Loucy (cell line): Measurements from ENCODE around the gene ASIP.

Experiments
- H2AFZ ChIP-seq: fragments of 200-600 bp; sonication (generic); 2 replicates; pipeline ENCODE4 v1.6.0; 2016; ENCODE audit warnings: antibody characterized with exemption, mild to moderate bottlenecking, low read length, moderate library complexity
- H3F3A ChIP-seq: fragments of 200-600 bp; 2 replicates; pipeline ENCODE4 v1.6.0; 2016; ENCODE audit warnings: antibody characterized with exemption, low read depth, mild to moderate bottlenecking
- H3K27me3 ChIP-seq: fragments of 200-600 bp; sonication (generic); 2 replicates; pipeline ENCODE4 v1.6.1; 2014; ENCODE audit warnings: low read length, mild to moderate bottlenecking; ENCODE audit not compliant: insufficient read depth, poor library complexity, severe bottlenecking
- H3K36me3 ChIP-seq: fragments of 200-600 bp; sonication (generic); 2 replicates; pipeline ENCODE4 v1.6.1; 2016; ENCODE audit warnings: low read length; ENCODE audit not compliant: insufficient read depth
- H3K4me1 ChIP-seq: fragments of 200-600 bp; sonication (generic); 2 replicates; pipeline ENCODE4 v1.5.1; 2014; ENCODE audit warnings: low read length, mild to moderate bottlenecking; ENCODE audit not compliant: insufficient read depth, poor library complexity, severe bottlenecking
- H3K4me2 ChIP-seq: fragments of 200-600 bp; sonication (generic); 2 replicates; pipeline ENCODE4 v1.6.0; 2014; ENCODE audit warnings: antibody characterized with exemption, low read length, low read depth, mild to moderate bottlenecking; ENCODE audit not compliant: poor library complexity, severe bottlenecking
- H3K4me3 ChIP-seq: fragments of 200-600 bp; sonication (generic); 2 replicates; pipeline ENCODE4 v1.5.1; 2014; ENCODE audit warnings: low read length, mild to moderate bottlenecking, mixed read lengths; ENCODE audit not compliant: poor library complexity, severe bottlenecking
- H3K79me2 ChIP-seq: fragments of 200-600 bp; sonication (generic); 2 replicates; pipeline ENCODE4 v1.6.1; 2014; ENCODE audit warnings: low read length; ENCODE audit not compliant: insufficient read depth
- H3K9ac ChIP-seq: fragments of 200-600 bp; sonication (generic); 2 replicates; pipeline ENCODE4 v1.6.0; 2014; ENCODE audit warnings: mild to moderate bottlenecking, low read depth, low read length, moderate library complexity; ENCODE audit not compliant: poor library complexity, severe bottlenecking
- H3K9me2 ChIP-seq: fragments of 200-600 bp; sonication (generic); replicated peaks from 2 replicates; pipeline ENCODE4 v1.6.1; 2016; ENCODE audit warnings: low read depth, low read length, mixed read lengths
- H3K9me3 ChIP-seq: fragments of 200-600 bp; sonication (generic); 2 replicates; pipeline ENCODE4 v1.6.1; 2014; ENCODE audit warnings: mild to moderate bottlenecking, antibody characterized with exemption, low read length, low read depth; ENCODE audit not compliant: insufficient read depth
- H4K20me1 ChIP-seq: fragments of 200-600 bp; sonication (generic); 2 replicates; pipeline ENCODE4 v1.6.0; 2014; ENCODE audit warnings: antibody characterized with exemption, low read length, mild to moderate bottlenecking; ENCODE audit not compliant: insufficient read depth, poor library complexity, severe bottlenecking
- EZH2phosphoT487 ChIP-seq: fragments of 200-600 bp; IDR thresholded peaks from 2 replicates; pipeline ENCODE4 v1.6.1; 2018; ENCODE audit warnings: antibody characterized with exemption, mild to moderate bottlenecking, moderate library complexity, borderline replicate concordance
- TF ChIP-seq, protein P1 (sequence below): fragments of 200-600 bp; sonication (generic); conservative IDR thresholded peaks from 2 replicates; pipeline ENCODE4 v1.5.1; 2014; ENCODE audit warnings: mild to moderate bottlenecking, antibody characterized with exemption, low read length

Gene ASIP

GRCh38 chr20:34240693-34241615 is at the start of gene ASIP:
ASIP (plus strand) TSS chr20:34241423; CDS start chr20:34260375, 18,952 bp downstream.
- Histone ChIP-seq H2AFZ (no peak within 1 kb of the TSS), H3K79me2 (no peaks in the 10 kb centered on the region), H3K9me3 (peaks cover 4% of the 10 kb centered on the region; the same call in 1 of the 2 replicates), H3K4me1 (no peaks in the 10 kb centered on the region), H3K27me3 (no peaks in the 10 kb centered on the region), H3F3A (no peaks in the 10 kb centered on the region), H3K4me2 (no peak within 1 kb of the TSS), H3K9ac (no peak within 1 kb of the TSS), H3K9me2 (no peaks in the 10 kb centered on the region), H3K4me3 (no peak within 1 kb of the TSS), H4K20me1 (no peaks in the 10 kb centered on the region), H3K36me3 (no peaks in the 10 kb centered on the region)
- TF ChIP-seq EZH2phosphoT487 = no peak
- TF ChIP-seq, protein P1, sequence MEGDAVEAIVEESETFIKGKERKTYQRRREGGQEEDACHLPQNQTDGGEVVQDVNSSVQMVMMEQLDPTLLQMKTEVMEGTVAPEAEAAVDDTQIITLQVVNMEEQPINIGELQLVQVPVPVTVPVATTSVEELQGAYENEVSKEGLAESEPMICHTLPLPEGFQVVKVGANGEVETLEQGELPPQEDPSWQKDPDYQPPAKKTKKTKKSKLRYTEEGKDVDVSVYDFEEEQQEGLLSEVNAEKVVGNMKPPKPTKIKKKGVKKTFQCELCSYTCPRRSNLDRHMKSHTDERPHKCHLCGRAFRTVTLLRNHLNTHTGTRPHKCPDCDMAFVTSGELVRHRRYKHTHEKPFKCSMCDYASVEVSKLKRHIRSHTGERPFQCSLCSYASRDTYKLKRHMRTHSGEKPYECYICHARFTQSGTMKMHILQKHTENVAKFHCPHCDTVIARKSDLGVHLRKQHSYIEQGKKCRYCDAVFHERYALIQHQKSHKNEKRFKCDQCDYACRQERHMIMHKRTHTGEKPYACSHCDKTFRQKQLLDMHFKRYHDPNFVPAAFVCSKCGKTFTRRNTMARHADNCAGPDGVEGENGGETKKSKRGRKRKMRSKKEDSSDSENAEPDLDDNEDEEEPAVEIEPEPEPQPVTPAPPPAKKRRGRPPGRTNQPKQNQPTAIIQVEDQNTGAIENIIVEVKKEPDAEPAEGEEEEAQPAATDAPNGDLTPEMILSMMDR = no peak

GRCh38 chr20:34193051-34193450 is 48.2 kb upstream of the ASIP start:
- no peaks in the 10 kb centered on the region for H3K36me3 ChIP-seq
- H3K4me2 ChIP-seq = no peak overlapping the region
- H2AFZ ChIP-seq = no peak overlapping the region
- no peaks in the 10 kb centered on the region for H3K4me1 ChIP-seq
- no peak overlapping the region for H3K9ac ChIP-seq
- no peaks in the 10 kb centered on the region for H3K27me3 ChIP-seq
- H3K9me3 ChIP-seq = no peaks in the 10 kb centered on the region
- no peaks in the 10 kb centered on the region for H3K79me2 ChIP-seq
- TF ChIP-seq EZH2phosphoT487 = no peak
- TF ChIP-seq, protein P1 = no peak
- no peaks in the 10 kb centered on the region for H3K9me2 ChIP-seq
- H3F3A ChIP-seq = no peaks in the 10 kb centered on the region
- H4K20me1 ChIP-seq = no peaks in the 10 kb centered on the region
- no peak overlapping the region for H3K4me3 ChIP-seq

- H3K27me3 ChIP-seq = no peaks in the 10 kb centered on the region
- H3K4me3 ChIP-seq = no peak overlapping the region
- no peak overlapping the region for H2AFZ ChIP-seq
- H3K4me2 ChIP-seq = no peak overlapping the region
- H3K79me2 ChIP-seq = no peaks in the 10 kb centered on the region
- H3K9ac ChIP-seq = no peak overlapping the region
- no peaks in the 10 kb centered on the region for H3K9me2 ChIP-seq
- no peaks in the 10 kb centered on the region for H3K4me1 ChIP-seq
- H3K36me3 ChIP-seq = no peaks in the 10 kb centered on the region
- no peaks in the 10 kb centered on the region for H4K20me1 ChIP-seq
- H3F3A ChIP-seq = no peaks in the 10 kb centered on the region
- no peaks in the 10 kb centered on the region for H3K9me3 ChIP-seq
- TF ChIP-seq EZH2phosphoT487 = no peak
- TF ChIP-seq, protein P1 = no peak
Measured at GRCh38 chr20:34199183-34199582, 42.0 kb upstream of the ASIP start.
